Measurements from ENCODE around the gene ARL10.

ARL10 gene

GRCh38 chr5:176337913-176338312 lies 27.4 kb upstream of the ARL10 start:
- TF ChIP-seq CTCF (IDR thresholded peaks at IDR 0.05; ENCODE audit: low read depth, low read length, missing control alignments), result no peak
- no peaks in the 10 kb centered on the region for H3K36me3 ChIP-seq (replicated peaks)
- no peak overlapping the region for H3K4me3 ChIP-seq (ENCODE audit: low read depth, low read length)
- in situ Hi-C loops (cut with HindIII; ENCODE audit: low pct_ligation_motif_present, low sequenced_read_pairs), result no loop called here
- no peak for DNase-seq
- no peaks in the 10 kb centered on the region for H3K27me3 ChIP-seq (replicated peaks)
- no peak overlapping the region for H3K27ac ChIP-seq

- Histone ChIP-seq H3K27me3 (replicated peaks) (no peaks in the 10 kb centered on the region), H3K27ac (no peak overlapping the region), H3K36me3 (replicated peaks) (no peaks in the 10 kb centered on the region), H3K4me3 (ENCODE audit: low read depth, low read length) (no peak overlapping the region)
- no peak for TF ChIP-seq CTCF (IDR thresholded peaks at IDR 0.05; ENCODE audit: low read depth, low read length, missing control alignments)
- no peak for DNase-seq
- in situ Hi-C loops (cut with HindIII; ENCODE audit: low pct_ligation_motif_present, low sequenced_read_pairs), result no loop called here
These were observed 26.0 kb upstream of the ARL10 start for GRCh38 chr5:176339304-176339703.

- Histone ChIP-seq H3K27ac (no peak overlapping the region), H3K27me3 (replicated peaks) (no peaks in the 10 kb centered on the region), H3K36me3 (replicated peaks) (peaks cover 18% of the 10 kb centered on the region), H3K4me3 (ENCODE audit: low read depth, low read length) (no peak overlapping the region)
- no peak for DNase-seq
- TF ChIP-seq CTCF (IDR thresholded peaks at IDR 0.05; ENCODE audit: low read depth, low read length, missing control alignments), result no peak
- in situ Hi-C loops (cut with HindIII; ENCODE audit: low pct_ligation_motif_present, low sequenced_read_pairs), result no loop called here
These were observed 23.7 kb upstream of the ARL10 start for GRCh38 chr5:176341325-176342157.

- peaks cover 24% of the 10 kb centered on the region for H3K36me3 ChIP-seq (replicated peaks)
- TF ChIP-seq CTCF (IDR thresholded peaks at IDR 0.05; ENCODE audit: low read depth, low read length, missing control alignments), result no peak
- H3K4me3 ChIP-seq (ENCODE audit: low read depth, low read length), result no peak overlapping the region
- no peaks in the 10 kb centered on the region for H3K27me3 ChIP-seq (replicated peaks)
- no peak overlapping the region for H3K27ac ChIP-seq
- DNase-seq, result no peak
- in situ Hi-C loops (cut with HindIII; ENCODE audit: low pct_ligation_motif_present, low sequenced_read_pairs), result no loop called here
These were observed 23.2 kb upstream of the ARL10 start for GRCh38 chr5:176342158-176342483.

GRCh38 chr5:176342766-176343458 lies 22.4 kb upstream of the ARL10 start:
- Histone ChIP-seq H3K27ac (no peak overlapping the region), H3K4me3 (ENCODE audit: low read depth, low read length) (no peak overlapping the region), H3K27me3 (replicated peaks) (no peaks in the 10 kb centered on the region), H3K36me3 (replicated peaks) (peaks cover 32% of the 10 kb centered on the region)
- in situ Hi-C loops (cut with HindIII; ENCODE audit: low pct_ligation_motif_present, low sequenced_read_pairs), result no loop called here
- TF ChIP-seq CTCF (IDR thresholded peaks at IDR 0.05; ENCODE audit: low read depth, low read length, missing control alignments), result no peak
- DNase-seq, result no peak
